Breast epithelium (tissue), 3 donors: ENCODE data around the gene TRIM32.

Experiments
- CTCF ChIP-seq, 3 donors: fragments of 450-650 bp; IDR thresholded peaks; one replicate each; pipeline ENCODE4 v1.5.1; 2016 to 2017; ENCODE audit warnings: antibody characterized with exemption in 3 of 3, mild to moderate bottlenecking in 3 of 3, moderate library complexity in 3 of 3
- POLR2AphosphoS5 ChIP-seq, 3 donors: sonication (generic); formaldehyde crosslinking; IDR thresholded peaks; one replicate each; pipeline ENCODE4 v1.6.1; 2017; ENCODE audit warnings: antibody characterized with exemption in 3 of 3

DNA sequence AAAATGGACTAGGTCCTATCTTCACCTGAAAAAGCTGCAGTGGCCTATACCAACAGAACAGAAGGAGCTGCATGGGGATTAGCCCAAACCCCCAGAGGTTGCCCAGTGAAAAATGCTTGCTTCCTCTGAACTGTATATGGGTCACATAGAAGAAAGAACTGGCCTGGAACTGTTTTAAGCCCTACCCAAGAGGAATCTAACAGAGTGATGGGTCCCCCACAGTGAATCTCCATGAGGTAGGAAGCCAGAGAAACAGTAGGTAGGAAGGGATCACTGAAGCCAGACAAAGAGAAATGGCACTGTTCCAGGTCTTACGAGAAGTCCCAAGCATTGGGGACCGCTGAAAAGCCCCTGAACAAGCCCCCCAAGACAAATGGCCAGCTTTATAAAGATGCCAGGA is 28.8 kb upstream of the TRIM32 start:
- no peak for TF ChIP-seq CTCF (IDR thresholded peaks at IDR 0.05)
- TF ChIP-seq POLR2AphosphoS5 (IDR thresholded peaks at IDR 0.05): no peak
